ENCODE measurements around the gene DIP2B. TPM values are rescaled to one million over a fixed set of nuclear protein-coding genes. Genes with fewer than 3 reads are reported as not detected.
A peak's percentile ranks its signal among the peaks of the same experiment; 100 is the strongest.

Gene DIP2B
- total RNA-seq, 5 donors from 2014 or later (not counting 1 experiment from before 2014, with no cell fraction given), result 27.5 to 46.0 (median 29.6) TPM

DNA sequence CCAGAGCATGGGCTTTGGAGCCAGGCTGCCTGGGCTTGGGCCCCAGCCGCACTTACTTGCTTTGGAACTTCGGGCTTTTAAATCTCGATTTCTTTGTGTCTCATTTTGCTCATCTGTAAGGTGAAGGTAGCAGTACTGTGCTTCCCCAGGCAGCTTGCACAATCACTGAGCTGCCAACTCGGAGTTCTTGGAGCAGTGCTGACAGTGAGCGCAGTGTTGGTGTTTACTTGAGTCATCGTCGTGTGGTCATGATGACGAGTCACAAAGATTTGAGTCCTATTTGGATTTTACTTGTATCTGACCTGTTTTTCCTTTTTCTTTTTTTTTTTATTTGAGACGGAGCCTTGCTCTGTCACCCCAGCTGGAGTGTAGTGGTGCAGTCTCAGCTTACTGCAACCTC is 227.8 kb downstream of the DIP2B start:
- Mint-ChIP-seq H3K27me3 (no peaks in the 10 kb centered on the region), H3K4me3 (no peak overlapping the region), H3K36me3 (peaks cover 69% of the 10 kb centered on the region), H3K4me1 (no peaks in the 10 kb centered on the region), H3K27ac (no peak overlapping the region), H3K9me3 (no peaks in the 10 kb centered on the region)
- POLR2A ChIA-PET, result no interaction called here
- 94% methylated on average over 8 of the region's 9 CpGs for WGBS (ENCODE audit: insufficient coverage)
- ATAC-seq (replicated peaks in 1 of 4) (no peak), DNase-seq (no peak)
- no peaks in the 10 kb centered on the region for H3K27me3 ChIP-seq (replicated peaks in 1 of 2; ENCODE audit: control insufficient read depth in 2 of 2, extremely low read depth in 1 of 2, insufficient read depth in 2 of 2, low read length in 1 of 2)
- H3K4me3 ChIP-seq (ENCODE audit: control insufficient read depth in 1 of 2, extremely low read depth in 1 of 2, low read length in 1 of 2), result no peak overlapping the region
- CTCF ChIA-PET, result interaction anchor here in 1 of 2 donors (1.0 kb wide), 1 partner anchor 312 kb away, joined by 4 read pairs; no protein-coding TSS in a partner anchor
- H3K9me3 ChIP-seq, result no peaks in the 10 kb centered on the region
- no peak overlapping the region for H3K27ac ChIP-seq (ENCODE audit: low read length)
- peaks cover 14 to 85% of the 10 kb centered on the region in 2 donors for H3K36me3 ChIP-seq (ENCODE audit: control insufficient read depth in 2 of 2, extremely low read depth in 1 of 2, insufficient read depth in 1 of 2, low read length in 1 of 2)
- H3K4me1 ChIP-seq (ENCODE audit: control insufficient read depth in 1 of 2, extremely low read depth in 1 of 2, insufficient read depth in 2 of 2, low read length in 2 of 2), result no peaks in the 10 kb centered on the region

DNA sequence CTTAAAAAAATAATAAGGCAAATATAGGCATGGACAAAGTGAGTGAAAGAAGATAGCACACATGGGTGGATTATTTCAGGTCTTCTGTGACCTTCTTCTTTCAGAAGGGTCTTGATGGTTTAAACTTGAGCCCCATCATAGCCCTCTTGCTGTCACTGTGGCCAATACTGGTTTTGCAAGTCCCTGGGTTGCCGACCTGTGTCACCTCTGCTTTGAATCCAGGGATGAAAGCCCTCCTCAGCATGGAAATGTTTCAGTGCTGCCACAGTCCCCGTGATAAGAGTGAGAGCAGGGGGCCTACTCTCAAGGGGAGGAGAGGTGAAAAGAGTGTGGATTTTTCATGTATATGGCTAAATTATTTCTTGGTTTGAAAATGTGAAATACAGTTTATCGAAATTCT is 228.9 kb downstream of the DIP2B start:
- Mint-ChIP-seq H3K36me3 (peaks cover 63% of the 10 kb centered on the region), H3K9me3 (no peaks in the 10 kb centered on the region), H3K27me3 (no peaks in the 10 kb centered on the region), H3K4me1 (no peaks in the 10 kb centered on the region), H3K4me3 (no peak overlapping the region), H3K27ac (no peak overlapping the region)
- CTCF ChIA-PET, result no interaction called here
- POLR2A ChIA-PET, result no interaction called here
- 94% methylated on average over 2 of the region's 3 CpGs for WGBS (ENCODE audit: insufficient coverage)
- Histone ChIP-seq H3K27ac (ENCODE audit: low read length) (no peak overlapping the region), H3K9me3 (no peaks in the 10 kb centered on the region), H3K4me1 (ENCODE audit: control insufficient read depth in 1 of 2, extremely low read depth in 1 of 2, insufficient read depth in 2 of 2, low read length in 2 of 2) (no peaks in the 10 kb centered on the region), H3K36me3 (ENCODE audit: control insufficient read depth in 2 of 2, extremely low read depth in 1 of 2, insufficient read depth in 1 of 2, low read length in 1 of 2) (peaks cover 14 to 82% of the 10 kb centered on the region in 2 donors), H3K27me3 (replicated peaks in 1 of 2; ENCODE audit: control insufficient read depth in 2 of 2, extremely low read depth in 1 of 2, insufficient read depth in 2 of 2, low read length in 1 of 2) (no peaks in the 10 kb centered on the region), H3K4me3 (ENCODE audit: control insufficient read depth in 1 of 2, extremely low read depth in 1 of 2, low read length in 1 of 2) (no peak overlapping the region)
- ATAC-seq (replicated peaks in 1 of 4) (no peak), DNase-seq (no peak)

DNA sequence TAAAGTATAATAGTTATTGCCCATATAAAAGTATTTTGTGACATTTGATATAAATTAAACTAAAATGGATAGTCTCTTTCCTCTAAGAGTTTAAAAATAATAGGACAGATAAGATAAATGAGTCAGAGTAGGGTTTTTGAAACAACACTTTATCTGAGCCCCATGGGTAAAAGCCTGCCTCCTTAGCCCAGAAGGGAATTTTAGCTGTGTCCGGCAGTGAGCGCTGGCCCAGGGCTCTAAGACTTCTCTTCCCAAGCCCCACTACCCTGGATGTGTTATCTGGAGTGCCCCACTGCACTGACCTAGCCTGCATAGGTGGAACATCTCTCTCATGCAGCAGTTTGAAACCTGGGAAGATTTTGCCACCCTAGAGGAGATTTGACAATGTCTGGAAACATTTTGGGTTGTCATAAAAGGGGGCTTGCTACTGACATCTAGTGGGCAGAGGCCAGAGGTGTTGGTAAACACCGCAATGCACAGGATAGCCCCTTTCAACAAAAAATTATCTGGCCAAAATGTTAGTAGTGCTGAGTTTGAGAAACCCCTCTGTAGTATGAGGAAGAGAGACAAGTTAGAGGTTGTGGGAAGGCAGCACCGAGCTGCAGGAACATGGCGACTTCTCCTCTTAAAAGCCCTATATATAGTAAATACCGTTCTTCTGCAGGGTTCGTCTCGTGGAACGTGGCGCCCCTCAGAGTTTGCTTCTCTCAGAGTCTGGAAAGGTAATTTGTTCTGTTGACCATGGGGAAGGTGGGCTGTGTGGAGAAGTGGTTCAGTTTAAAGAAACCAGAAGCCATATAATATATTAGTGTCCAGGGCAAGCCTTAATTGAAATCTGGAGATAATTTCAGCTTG is 229.9 kb downstream of the DIP2B start:
- DNase-seq, result peak in 11 of 35 experiments; percentile 2 to 39 (median 8)
- Histone ChIP-seq H3K27me3 (replicated peaks in 1 of 2; ENCODE audit: control insufficient read depth in 2 of 2, extremely low read depth in 1 of 2, insufficient read depth in 2 of 2, low read length in 1 of 2) (no peaks in the 10 kb centered on the region), H3K9me3 (no peaks in the 10 kb centered on the region), H3K4me3 (ENCODE audit: control insufficient read depth in 1 of 2, extremely low read depth in 1 of 2, low read length in 1 of 2) (no peak overlapping the region), H3K27ac (ENCODE audit: low read length) (no peak overlapping the region), H3K4me1 (ENCODE audit: control insufficient read depth in 1 of 2, extremely low read depth in 1 of 2, insufficient read depth in 2 of 2, low read length in 2 of 2) (no peaks in the 10 kb centered on the region), H3K36me3 (ENCODE audit: control insufficient read depth in 2 of 2, extremely low read depth in 1 of 2, insufficient read depth in 1 of 2, low read length in 1 of 2) (peaks cover 14 to 84% of the 10 kb centered on the region in 2 donors)
- POLR2A ChIA-PET, result no interaction called here
- no CpG with 5 or more reads among the region's 10 CpGs for WGBS (ENCODE audit: insufficient coverage)
- Mint-ChIP-seq H3K9me3 (no peaks in the 10 kb centered on the region), H3K36me3 (peaks cover 67% of the 10 kb centered on the region), H3K27ac (no peak overlapping the region), H3K27me3 (no peaks in the 10 kb centered on the region), H3K4me1 (no peaks in the 10 kb centered on the region), H3K4me3 (no peak overlapping the region)
- peak in 3 of 4 experiments; percentile 23 to 48 (median 47) for ATAC-seq (replicated peaks in 1 of 4)
- CTCF ChIA-PET, result no interaction called here

DNA sequence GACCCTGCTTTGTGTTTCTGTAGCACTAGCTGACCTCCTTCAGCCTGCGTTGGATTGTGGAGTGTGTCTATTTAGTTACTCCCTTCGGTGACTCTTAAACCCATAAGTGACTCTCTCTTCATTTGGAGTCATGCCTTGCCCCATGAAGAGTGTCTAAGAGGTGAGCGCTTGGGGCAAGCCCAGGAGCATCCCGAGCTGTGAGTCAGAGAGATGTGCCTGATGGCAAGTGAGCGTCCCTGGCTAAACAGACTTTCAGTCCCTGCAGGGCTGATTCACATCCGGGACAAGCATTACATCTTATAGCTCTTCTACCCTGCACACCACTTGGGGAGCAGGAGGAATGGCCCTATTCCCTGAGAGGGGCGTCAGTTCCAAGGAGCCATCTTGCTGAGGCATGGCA is 234.8 kb downstream of the DIP2B start:
- Mint-ChIP-seq H3K4me1 (no peaks in the 10 kb centered on the region), H3K4me3 (no peak overlapping the region), H3K27me3 (no peaks in the 10 kb centered on the region), H3K27ac (no peak overlapping the region), H3K9me3 (no peaks in the 10 kb centered on the region), H3K36me3 (peaks cover 67% of the 10 kb centered on the region)
- no peaks in the 10 kb centered on the region for H3K9me3 ChIP-seq
- WGBS (ENCODE audit: insufficient coverage), result 96% methylated on average over 4 of the region's 7 CpGs
- H3K36me3 ChIP-seq (ENCODE audit: control insufficient read depth in 2 of 2, extremely low read depth in 1 of 2, insufficient read depth in 1 of 2, low read length in 1 of 2), result peaks cover 15 to 84% of the 10 kb centered on the region in 2 donors
- no peak overlapping the region for H3K27ac ChIP-seq (ENCODE audit: low read length)
- ChIA-PET CTCF (interaction anchor here in 1 of 2 donors (0.6 kb wide), 1 partner anchor 264 kb away, joined by 3 read pairs; no protein-coding TSS in a partner anchor), POLR2A (no interaction called here)
- ATAC-seq (replicated peaks in 1 of 4) (no peak), DNase-seq (no peak)
- H3K27me3 ChIP-seq (replicated peaks in 1 of 2; ENCODE audit: control insufficient read depth in 2 of 2, extremely low read depth in 1 of 2, insufficient read depth in 2 of 2, low read length in 1 of 2), result no peaks in the 10 kb centered on the region
- H3K4me1 ChIP-seq (ENCODE audit: control insufficient read depth in 1 of 2, extremely low read depth in 1 of 2, insufficient read depth in 2 of 2, low read length in 2 of 2), result no peaks in the 10 kb centered on the region
- no peak overlapping the region for H3K4me3 ChIP-seq (ENCODE audit: control insufficient read depth in 1 of 2, extremely low read depth in 1 of 2, low read length in 1 of 2)

DNA sequence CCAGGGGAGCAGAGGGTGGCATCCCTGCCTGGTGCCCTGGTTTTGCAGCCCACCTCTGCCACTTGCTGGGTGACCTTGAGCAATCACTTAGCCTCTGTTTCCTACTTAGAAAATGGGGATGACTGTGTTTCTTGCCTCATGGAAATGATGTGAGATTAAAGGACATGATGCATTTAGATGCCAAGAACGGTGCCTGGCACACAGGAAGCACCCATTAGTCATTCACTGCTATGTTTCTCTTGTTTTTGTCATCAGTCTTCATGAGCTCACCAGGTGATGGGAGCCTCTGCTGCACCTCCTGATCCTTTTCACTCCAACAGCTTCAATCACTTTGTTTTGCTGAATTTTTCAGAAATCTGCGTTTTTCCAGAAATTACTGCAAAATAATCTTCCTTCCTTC is 235.5 kb downstream of the DIP2B start:
- Histone ChIP-seq H3K4me3 (ENCODE audit: control insufficient read depth in 1 of 2, extremely low read depth in 1 of 2, low read length in 1 of 2) (no peak overlapping the region), H3K36me3 (ENCODE audit: control insufficient read depth in 2 of 2, extremely low read depth in 1 of 2, insufficient read depth in 1 of 2, low read length in 1 of 2) (peaks cover 16 to 81% of the 10 kb centered on the region in 2 donors), H3K4me1 (ENCODE audit: control insufficient read depth in 1 of 2, extremely low read depth in 1 of 2, insufficient read depth in 2 of 2, low read length in 2 of 2) (no peaks in the 10 kb centered on the region), H3K9me3 (no peaks in the 10 kb centered on the region), H3K27ac (ENCODE audit: low read length) (no peak overlapping the region), H3K27me3 (replicated peaks in 1 of 2; ENCODE audit: control insufficient read depth in 2 of 2, extremely low read depth in 1 of 2, insufficient read depth in 2 of 2, low read length in 1 of 2) (no peaks in the 10 kb centered on the region)
- no peaks in the 10 kb centered on the region for H3K27me3 Mint-ChIP-seq
- H3K27ac Mint-ChIP-seq, result no peak overlapping the region
- H3K4me1 Mint-ChIP-seq, result no peaks in the 10 kb centered on the region
- H3K4me3 Mint-ChIP-seq, result no peak overlapping the region
- CTCF ChIA-PET, result no interaction called here
- no peak for DNase-seq
- 100% methylated on average over 1 of the region's 2 CpGs for WGBS (ENCODE audit: insufficient coverage)
- no peaks in the 10 kb centered on the region for H3K9me3 Mint-ChIP-seq
- H3K36me3 Mint-ChIP-seq, result peaks cover 64% of the 10 kb centered on the region
- POLR2A ChIA-PET, result interaction anchor here in 1 of 2 donors (0.6 kb wide), 1 partner anchor 317 kb away, joined by 3 read pairs; no protein-coding TSS in a partner anchor
- no peak for ATAC-seq (replicated peaks in 1 of 4)

DNA sequence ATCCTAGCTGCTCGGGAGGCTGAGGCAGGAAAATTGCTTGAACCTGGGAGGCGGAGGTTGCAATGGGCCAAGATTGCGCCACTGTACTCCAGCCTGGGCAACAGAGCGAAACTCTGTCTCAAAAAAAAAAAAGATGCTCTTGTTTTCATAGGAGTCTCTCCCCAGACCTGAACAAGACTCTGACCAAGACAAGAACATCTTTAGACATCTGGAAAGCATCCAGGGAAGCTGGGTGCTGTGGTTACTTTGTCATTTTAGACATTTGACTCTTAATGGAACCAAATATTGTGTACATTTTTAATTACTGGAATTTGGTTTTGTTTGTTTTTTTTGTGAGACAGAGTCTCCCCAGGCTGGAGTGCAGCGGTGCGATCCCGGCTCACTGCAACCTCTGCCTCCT is 238.0 kb downstream of the DIP2B start:
- peaks cover 61% of the 10 kb centered on the region for H3K36me3 Mint-ChIP-seq
- no peak for ATAC-seq (replicated peaks in 1 of 4)
- no peaks in the 10 kb centered on the region for H3K27me3 Mint-ChIP-seq
- H3K9me3 ChIP-seq, result no peaks in the 10 kb centered on the region
- POLR2A ChIA-PET, result no interaction called here
- WGBS (ENCODE audit: insufficient coverage), result 83% methylated on average over 2 of the region's 7 CpGs
- peaks cover 15 to 78% of the 10 kb centered on the region in 2 donors for H3K36me3 ChIP-seq (ENCODE audit: control insufficient read depth in 2 of 2, extremely low read depth in 1 of 2, insufficient read depth in 1 of 2, low read length in 1 of 2)
- H3K4me1 ChIP-seq (ENCODE audit: control insufficient read depth in 1 of 2, extremely low read depth in 1 of 2, insufficient read depth in 2 of 2, low read length in 2 of 2), result no peaks in the 10 kb centered on the region
- no peaks in the 10 kb centered on the region for H3K27me3 ChIP-seq (replicated peaks in 1 of 2; ENCODE audit: control insufficient read depth in 2 of 2, extremely low read depth in 1 of 2, insufficient read depth in 2 of 2, low read length in 1 of 2)
- no peaks in the 10 kb centered on the region for H3K4me1 Mint-ChIP-seq
- CTCF ChIA-PET, result interaction anchor here in 1 of 2 donors (0.6 to 0.7 kb wide), 2 partner anchors 26 to 279 kb away, joined by 3 to 4 read pairs; no protein-coding TSS in a partner anchor
- H3K4me3 ChIP-seq (ENCODE audit: control insufficient read depth in 1 of 2, extremely low read depth in 1 of 2, low read length in 1 of 2), result no peak overlapping the region
- DNase-seq, result no peak
- no peak overlapping the region for H3K27ac ChIP-seq (ENCODE audit: low read length)
- no peak overlapping the region for H3K4me3 Mint-ChIP-seq
- H3K9me3 Mint-ChIP-seq, result no peaks in the 10 kb centered on the region
- no peak overlapping the region for H3K27ac Mint-ChIP-seq
